Activated CD4-positive, CD25-positive, alpha-beta regulatory T cell (primary cell): Measurements from ENCODE around the gene NPAS3.

Source experiments
- DNase-seq, 4 experiments: peaks; one replicate each; lab custom pipeline; 2025; lab: John Stamatoyannopoulos, UW

Gene NPAS3

DNA sequence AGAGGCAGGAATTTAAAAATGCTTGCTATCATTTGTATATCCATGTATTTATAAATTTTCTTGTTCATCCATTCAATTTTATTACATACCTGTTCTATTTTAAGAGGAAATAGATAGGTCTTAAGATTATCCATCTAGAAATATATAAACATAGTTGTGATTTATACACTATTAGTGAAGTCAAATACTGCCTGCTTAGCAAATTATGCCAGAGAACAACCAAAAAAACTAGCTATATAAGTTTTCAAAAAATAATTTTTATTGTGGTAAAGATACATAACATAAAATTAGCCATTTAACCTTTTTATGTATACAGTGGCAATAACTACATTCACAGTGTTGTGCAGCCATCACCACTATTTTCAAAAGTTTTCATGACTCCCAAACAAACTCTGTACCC, 237.3 kb downstream of the NPAS3 start:
- DNase-seq: no peak

GRCh38 chr14:33184587-33184986, 245.9 kb downstream of the NPAS3 start:
- no peak for DNase-seq

DNA sequence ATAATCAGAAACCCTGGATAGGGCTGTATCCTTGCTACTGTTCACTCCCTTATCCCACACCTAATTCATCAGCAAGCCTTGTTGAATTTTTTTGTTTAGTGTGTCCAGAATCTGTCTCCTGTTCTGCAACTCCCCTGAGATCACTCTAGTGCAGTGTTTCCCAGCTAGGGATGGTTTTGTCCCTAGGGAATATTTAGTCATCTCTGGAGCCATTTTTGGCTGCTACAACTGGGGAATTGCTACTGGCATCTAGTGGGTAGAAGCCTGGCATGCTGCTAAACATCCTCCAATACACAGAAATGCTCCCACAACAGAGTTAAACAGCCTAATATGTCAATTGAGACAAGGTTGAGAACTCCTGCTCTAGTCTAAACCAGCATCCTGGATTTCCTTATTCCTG, 248.0 kb downstream of the NPAS3 start:
- no peak for DNase-seq

- DNase-seq: no peak
Measured at GRCh38 chr14:33188880-33189279, 250.2 kb downstream of the NPAS3 start.

- no peak for DNase-seq
Measured at GRCh38 chr14:33191855-33192254, 253.2 kb downstream of the NPAS3 start.

- no peak for DNase-seq
Measured at GRCh38 chr14:33194551-33194950, 255.9 kb downstream of the NPAS3 start.

GRCh38 chr14:33198684-33199083, 260.0 kb downstream of the NPAS3 start:
- no peak for DNase-seq

DNA sequence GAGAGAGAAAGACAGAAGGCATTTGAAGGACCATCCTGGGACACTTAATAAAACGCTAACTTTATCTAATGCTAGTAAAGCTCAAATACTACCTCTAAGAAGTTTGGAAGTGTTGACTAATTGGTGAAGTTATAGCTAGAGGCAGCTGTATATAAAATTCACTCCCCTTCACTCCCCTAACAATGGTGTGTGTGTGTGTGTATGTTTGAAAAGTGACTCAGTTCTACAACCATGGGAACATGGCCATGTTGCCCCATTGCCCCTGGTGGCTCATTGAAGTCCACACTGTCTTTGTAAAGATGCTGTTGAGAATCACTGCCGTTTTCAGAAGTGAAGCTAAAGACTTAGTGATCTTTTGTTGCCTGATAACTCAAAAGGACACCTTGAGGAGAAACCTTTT, 262.4 kb downstream of the NPAS3 start:
- no peak for DNase-seq

GRCh38 chr14:33206981-33207380, 268.3 kb downstream of the NPAS3 start:
- DNase-seq: no peak

DNA sequence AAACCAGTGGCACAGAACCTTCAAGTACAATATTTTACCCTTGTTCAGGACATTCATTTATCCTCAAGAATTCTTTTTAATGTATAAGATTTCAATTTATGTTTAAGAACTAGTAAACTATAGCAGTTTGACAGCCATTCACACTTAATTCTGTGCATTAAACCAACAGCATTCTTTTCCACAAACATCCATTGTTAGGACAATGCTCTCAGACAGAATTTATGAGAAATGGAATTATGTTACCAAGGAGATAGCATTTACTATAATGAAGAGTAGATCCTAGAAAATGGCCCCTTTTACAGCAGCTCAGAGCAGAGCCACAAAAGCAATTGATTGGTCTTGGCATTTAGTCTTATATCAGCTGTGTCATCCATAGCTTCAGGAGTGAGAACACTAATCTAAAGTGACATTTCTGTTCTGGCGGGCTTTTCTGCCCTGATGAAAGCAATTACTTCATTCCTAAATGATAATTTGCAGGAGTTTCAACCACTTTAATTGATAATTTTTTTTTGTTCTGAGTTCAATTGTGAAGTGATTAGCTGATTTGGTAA, 268.9 kb downstream of the NPAS3 start:
- DNase-seq: no peak

- no peak for DNase-seq
Measured at GRCh38 chr14:33210311-33210710, 271.6 kb downstream of the NPAS3 start.

DNA sequence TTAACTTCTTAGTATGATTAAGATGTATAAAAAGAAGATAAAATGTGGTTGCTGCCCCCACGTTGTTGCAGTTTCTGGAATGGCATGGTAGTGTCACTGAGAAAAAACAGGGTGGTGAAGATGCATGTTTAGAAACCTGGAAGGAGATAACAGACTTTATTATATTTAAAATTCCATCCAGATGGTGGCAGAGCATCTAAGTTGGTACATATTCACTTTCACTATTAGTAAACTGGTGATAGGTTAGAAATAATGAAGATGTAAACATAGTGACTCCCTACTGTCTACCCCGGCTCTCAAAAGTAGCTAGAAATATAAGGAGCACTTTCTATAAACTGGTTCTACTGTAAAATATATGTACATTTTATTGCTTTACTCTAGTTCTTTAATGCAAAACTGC, 279.3 kb downstream of the NPAS3 start:
- no peak for DNase-seq

GRCh38 chr14:33219957-33220356, 281.3 kb downstream of the NPAS3 start:
- DNase-seq: no peak

GRCh38 chr14:33229269-33229929, 290.7 kb downstream of the NPAS3 start:
- DNase-seq: no peak

DNA sequence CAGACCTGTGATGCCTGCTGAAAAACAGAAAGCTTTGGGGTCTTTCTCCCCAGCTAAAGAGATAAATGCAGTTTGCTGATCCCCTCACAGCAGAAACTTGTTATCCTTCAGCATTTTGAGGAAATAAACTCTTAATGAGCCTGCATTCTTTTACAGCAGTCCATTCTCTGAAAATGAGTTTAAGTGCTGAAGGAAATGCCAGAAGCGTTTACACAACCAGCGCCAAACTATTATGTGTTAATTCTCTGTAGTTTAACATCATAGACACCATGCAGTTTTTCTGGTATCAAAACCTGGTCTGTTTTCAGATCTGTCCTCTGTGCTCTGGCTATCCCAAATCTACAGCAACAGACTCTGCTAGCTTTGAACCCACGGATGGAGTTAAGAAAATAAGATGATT, 291.3 kb downstream of the NPAS3 start:
- no peak for DNase-seq

- no peak for DNase-seq
Measured at GRCh38 chr14:33232031-33232430, 293.4 kb downstream of the NPAS3 start.

GRCh38 chr14:33237115-33237740, 298.5 kb downstream of the NPAS3 start:
- no peak for DNase-seq

DNA sequence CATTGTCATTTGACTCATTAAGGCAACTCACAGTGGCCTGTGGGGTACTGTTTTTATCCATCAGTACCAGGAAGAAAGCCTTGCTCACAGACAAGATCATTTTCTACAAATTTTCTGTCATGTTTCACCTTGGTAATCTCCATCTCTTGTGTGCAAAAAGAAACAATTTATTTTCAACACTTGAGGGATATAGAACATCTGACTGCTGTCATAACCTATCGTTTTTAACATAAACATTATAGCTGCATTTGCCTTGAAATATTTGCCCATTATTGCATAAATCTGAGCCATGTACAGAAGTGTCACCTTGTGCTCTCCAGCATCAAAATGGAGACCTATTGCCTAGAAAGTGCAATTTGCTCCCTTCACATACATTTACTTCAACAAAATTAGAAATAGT, 300.8 kb downstream of the NPAS3 start:
- no peak for DNase-seq

DNA sequence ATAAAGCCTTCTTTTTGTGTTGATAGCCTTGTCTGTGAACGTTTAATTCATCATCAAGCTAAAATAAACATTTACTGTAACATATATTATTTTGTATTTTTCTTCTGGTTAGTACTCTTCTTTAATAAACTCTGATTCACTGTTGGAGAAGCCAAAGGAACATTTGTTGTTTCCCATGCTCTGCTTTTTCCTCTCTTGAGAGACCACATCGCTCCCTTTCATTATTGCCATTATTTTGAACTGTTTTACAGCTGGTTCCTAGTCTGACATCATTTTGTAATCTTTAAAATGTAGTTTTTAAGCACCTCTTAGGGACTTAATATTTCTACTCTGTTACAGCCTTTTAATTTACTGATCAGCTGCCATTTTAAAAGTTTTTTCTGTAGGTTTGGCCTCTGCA, 301.8 kb downstream of the NPAS3 start:
- no peak for DNase-seq

- DNase-seq: no peak
Measured at GRCh38 chr14:33241331-33241730, 302.7 kb downstream of the NPAS3 start.

GRCh38 chr14:33249233-33249820, 310.6 kb downstream of the NPAS3 start:
- no peak for DNase-seq

DNA sequence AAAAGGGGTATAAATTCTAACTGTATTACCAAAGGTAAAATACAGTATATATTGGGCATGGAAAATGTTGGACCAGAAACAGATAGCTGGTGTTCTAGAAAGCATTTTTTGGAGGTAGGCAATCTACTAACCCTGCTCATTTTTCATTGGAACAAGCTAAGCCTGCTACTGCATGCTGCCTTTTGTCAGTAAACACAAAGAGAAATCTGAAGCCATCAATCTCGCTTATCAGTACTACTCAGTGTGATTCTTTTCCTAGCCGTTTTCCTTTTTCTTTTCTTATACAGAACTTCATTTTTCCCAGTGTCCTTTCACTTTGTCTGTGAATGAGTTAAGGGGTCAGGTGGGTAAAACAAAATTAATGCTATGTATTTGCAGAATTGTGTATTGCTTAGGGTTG, 312.3 kb downstream of the NPAS3 start:
- no peak for DNase-seq

GRCh38 chr14:33254342-33254741, 315.7 kb downstream of the NPAS3 start:
- no peak for DNase-seq
